OCI-LY1 (cell line): ENCODE measurements around the gene CAT.

Experiments used
- H2AFZ ChIP-seq: fragments of 200-600 bp; sonication (generic), shearing (Covaris generic); 2 replicates; pipeline ENCODE4 v1.6.0; 2014; ENCODE audit warnings: antibody characterized with exemption, mild to moderate bottlenecking, low read length
- H3F3A ChIP-seq: fragments of 200-600 bp; sonication (generic), shearing (Covaris generic); 2 replicates; pipeline ENCODE4 v1.6.0; 2014; ENCODE audit warnings: mild to moderate bottlenecking, antibody characterized with exemption, low read length, moderate library complexity; ENCODE audit not compliant: insufficient read depth
- H3K27ac ChIP-seq: fragments of 200-600 bp; sonication (generic); 2 replicates; pipeline ENCODE4 v1.5.1; 2014; ENCODE audit warnings: low read length, mixed run types, mild to moderate bottlenecking, low read depth; ENCODE audit not compliant: poor library complexity, severe bottlenecking
- H3K27me3 ChIP-seq: fragments of 200-600 bp; sonication (generic); 2 replicates; pipeline ENCODE4 v1.6.0; 2014; ENCODE audit warnings: antibody characterized with exemption, mild to moderate bottlenecking, low read length, moderate library complexity; ENCODE audit not compliant: insufficient read depth
- H3K36me3 ChIP-seq: fragments of 200-600 bp; sonication (generic); 2 replicates; pipeline ENCODE4 v1.6.1; 2014; ENCODE audit warnings: mild to moderate bottlenecking, antibody characterized with exemption, low read length, moderate library complexity, mixed read lengths; ENCODE audit not compliant: insufficient read depth
- H3K4me1 ChIP-seq: fragments of 200-600 bp; sonication (generic); 2 replicates; pipeline ENCODE4 v1.5.1; 2014; ENCODE audit warnings: mild to moderate bottlenecking, low read length, moderate library complexity; ENCODE audit not compliant: insufficient read depth, severe bottlenecking
- H3K4me2 ChIP-seq: fragments of 200-600 bp; sonication (generic), shearing (Covaris generic); 2 replicates; pipeline ENCODE4 v1.6.1; 2014; ENCODE audit warnings: low read length
- H3K4me3 ChIP-seq: fragments of 200-600 bp; sonication (generic); 2 replicates; pipeline ENCODE4 v1.5.1; 2014; ENCODE audit warnings: low read length, low read depth, mild to moderate bottlenecking, mixed read lengths; ENCODE audit not compliant: poor library complexity, severe bottlenecking
- H3K79me2 ChIP-seq: fragments of 200-600 bp; shearing (Covaris generic); 2 replicates; pipeline ENCODE4 v1.6.1; 2016; ENCODE audit warnings: mixed run types, low read length, mixed read lengths; ENCODE audit not compliant: insufficient read depth
- H3K9ac ChIP-seq: fragments of 200-600 bp; sonication (generic), shearing (Covaris generic); 2 replicates; pipeline ENCODE4 v1.6.1; 2014; ENCODE audit warnings: mild to moderate bottlenecking, low read length, mixed read lengths
- H3K9me2 ChIP-seq: fragments of 200-600 bp; sonication (generic), shearing (Covaris generic); 2 replicates; pipeline ENCODE4 v1.6.1; 2014; ENCODE audit warnings: low read depth, mild to moderate bottlenecking, low read length, mixed read lengths
- H3K9me3 ChIP-seq: fragments of 200-600 bp; shearing (Covaris generic); 2 replicates; pipeline ENCODE4 v1.6.1; 2014; ENCODE audit warnings: low read length, mixed read lengths
- H4K20me1 ChIP-seq: fragments of 200-600 bp; sonication (generic), shearing (Covaris generic); 2 replicates; pipeline ENCODE4 v1.6.0; 2016; ENCODE audit warnings: mild to moderate bottlenecking, low read length; ENCODE audit not compliant: insufficient read depth
- EZH2 ChIP-seq: fragments of 200-600 bp; sonication (generic), shearing (Covaris generic); IDR thresholded peaks from 2 replicates; pipeline ENCODE4 v1.8.0; 2017; ENCODE audit warnings: borderline replicate concordance, mixed run types, mild to moderate bottlenecking, antibody characterized with exemption, low read length, moderate library complexity, mixed read lengths
- TF ChIP-seq, protein P1 (sequence below): fragments of 200-600 bp; sonication (generic), shearing (Covaris generic); IDR thresholded peaks from 2 replicates; pipeline ENCODE4 v1.5.1; 2017; ENCODE audit warnings: mild to moderate bottlenecking, antibody characterized with exemption, low read length, moderate library complexity, mixed read lengths

Gene CAT

DNA sequence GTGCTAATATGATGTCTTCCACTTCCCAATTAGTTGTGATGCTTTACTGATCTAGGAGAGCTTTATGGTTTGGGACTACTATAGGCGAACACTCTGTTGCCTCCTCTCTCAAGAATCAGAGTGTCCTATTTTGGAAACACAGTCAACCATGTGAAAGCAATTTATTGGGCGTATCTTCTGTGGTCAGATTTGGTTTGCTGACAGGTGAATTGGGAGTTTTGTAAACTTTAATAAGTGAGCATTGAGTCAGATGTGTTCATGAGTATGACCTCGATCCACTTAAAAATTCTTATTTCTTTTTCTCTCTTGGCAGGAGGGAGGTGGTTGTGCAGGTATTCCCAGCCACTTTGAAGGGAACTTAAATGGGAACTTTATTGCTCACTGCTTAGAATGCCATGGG is 4.4 kb downstream of the CAT start:
- no peak overlapping the region for H3K9ac ChIP-seq
- no peaks in the 10 kb centered on the region for H4K20me1 ChIP-seq
- no peak overlapping the region for H3K27ac ChIP-seq
- no peak overlapping the region for H2AFZ ChIP-seq
- H3K9me2 ChIP-seq: no peaks in the 10 kb centered on the region
- peaks cover 3% of the 10 kb centered on the region; the same call in 1 of the 2 replicates for H3K79me2 ChIP-seq
- peaks cover 18% of the 10 kb centered on the region for H3K4me1 ChIP-seq
- H3K4me2 ChIP-seq: no peak overlapping the region
- H3K27me3 ChIP-seq: no peaks in the 10 kb centered on the region
- H3F3A ChIP-seq: no peaks in the 10 kb centered on the region
- peaks cover 14% of the 10 kb centered on the region; the same call in 1 of the 2 replicates for H3K36me3 ChIP-seq
- H3K9me3 ChIP-seq: no peaks in the 10 kb centered on the region
- no peak overlapping the region for H3K4me3 ChIP-seq
- no peak for TF ChIP-seq EZH2
- TF ChIP-seq, protein P1, sequence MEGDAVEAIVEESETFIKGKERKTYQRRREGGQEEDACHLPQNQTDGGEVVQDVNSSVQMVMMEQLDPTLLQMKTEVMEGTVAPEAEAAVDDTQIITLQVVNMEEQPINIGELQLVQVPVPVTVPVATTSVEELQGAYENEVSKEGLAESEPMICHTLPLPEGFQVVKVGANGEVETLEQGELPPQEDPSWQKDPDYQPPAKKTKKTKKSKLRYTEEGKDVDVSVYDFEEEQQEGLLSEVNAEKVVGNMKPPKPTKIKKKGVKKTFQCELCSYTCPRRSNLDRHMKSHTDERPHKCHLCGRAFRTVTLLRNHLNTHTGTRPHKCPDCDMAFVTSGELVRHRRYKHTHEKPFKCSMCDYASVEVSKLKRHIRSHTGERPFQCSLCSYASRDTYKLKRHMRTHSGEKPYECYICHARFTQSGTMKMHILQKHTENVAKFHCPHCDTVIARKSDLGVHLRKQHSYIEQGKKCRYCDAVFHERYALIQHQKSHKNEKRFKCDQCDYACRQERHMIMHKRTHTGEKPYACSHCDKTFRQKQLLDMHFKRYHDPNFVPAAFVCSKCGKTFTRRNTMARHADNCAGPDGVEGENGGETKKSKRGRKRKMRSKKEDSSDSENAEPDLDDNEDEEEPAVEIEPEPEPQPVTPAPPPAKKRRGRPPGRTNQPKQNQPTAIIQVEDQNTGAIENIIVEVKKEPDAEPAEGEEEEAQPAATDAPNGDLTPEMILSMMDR: no peak

DNA sequence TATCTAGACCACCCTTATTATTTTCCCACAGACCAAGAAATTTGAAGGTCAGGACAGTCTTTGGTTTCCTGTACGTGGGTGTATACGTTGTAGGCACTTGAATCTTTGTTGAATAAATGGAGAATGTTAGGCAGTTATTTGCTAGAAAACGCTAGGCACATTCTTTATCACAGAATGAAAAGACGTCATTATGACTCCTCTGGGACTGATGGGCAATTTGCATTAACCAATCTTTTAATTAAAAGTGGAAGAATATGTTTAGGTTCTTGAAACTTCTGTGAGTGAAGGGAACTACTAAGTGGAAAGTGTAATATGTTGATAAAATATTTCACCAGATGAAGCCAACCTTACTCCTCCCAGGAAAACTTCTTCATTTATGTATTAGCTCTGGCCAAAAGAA is 5.7 kb downstream of the CAT start:
- Histone ChIP-seq H3K79me2 (peaks cover 2% of the 10 kb centered on the region; the same call in 1 of the 2 replicates), H3K9ac (no peak overlapping the region), H3K27ac (no peak overlapping the region), H3K27me3 (no peaks in the 10 kb centered on the region), H4K20me1 (no peaks in the 10 kb centered on the region), H3K4me1 (peaks cover 22% of the 10 kb centered on the region), H3K4me2 (no peak overlapping the region), H3K36me3 (peaks cover 15% of the 10 kb centered on the region), H3K9me3 (no peaks in the 10 kb centered on the region), H2AFZ (no peak overlapping the region), H3F3A (no peaks in the 10 kb centered on the region), H3K4me3 (no peak overlapping the region), H3K9me2 (no peaks in the 10 kb centered on the region)
- TF ChIP-seq, protein P1: no peak
- no peak for TF ChIP-seq EZH2

DNA sequence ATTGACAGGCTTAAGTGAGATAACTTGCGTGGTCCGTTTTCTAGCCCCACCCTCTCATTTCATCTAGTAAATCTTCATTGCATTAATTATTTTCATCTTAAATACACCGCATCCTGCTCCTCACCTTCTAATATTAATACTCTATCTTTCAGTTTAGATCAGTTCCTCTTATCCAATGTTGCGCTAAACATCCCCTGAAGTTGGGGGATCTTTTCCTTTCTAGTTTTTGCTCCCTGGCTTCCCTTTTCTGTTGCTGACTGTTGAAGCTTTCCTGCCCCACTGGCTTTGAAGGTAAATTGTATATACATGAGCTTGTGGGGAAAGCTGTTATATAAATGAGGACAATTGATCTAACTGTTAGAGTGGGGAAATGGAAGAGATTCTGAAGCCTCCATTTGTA is 7.2 kb downstream of the CAT start:
- H3K4me2 ChIP-seq: no peak overlapping the region
- no peaks in the 10 kb centered on the region for H3K9me2 ChIP-seq
- H3K27me3 ChIP-seq: no peaks in the 10 kb centered on the region
- no peak overlapping the region for H3K4me3 ChIP-seq
- H3K36me3 ChIP-seq: peaks cover 28% of the 10 kb centered on the region
- TF ChIP-seq EZH2: no peak
- TF ChIP-seq, protein P1: no peak
- no peaks in the 10 kb centered on the region for H3F3A ChIP-seq
- H4K20me1 ChIP-seq: no peaks in the 10 kb centered on the region
- peaks cover 13% of the 10 kb centered on the region for H3K4me1 ChIP-seq
- no peak overlapping the region for H2AFZ ChIP-seq
- H3K27ac ChIP-seq: no peak overlapping the region
- no peaks in the 10 kb centered on the region for H3K9me3 ChIP-seq
- no peak overlapping the region for H3K9ac ChIP-seq
- H3K79me2 ChIP-seq: no peaks in the 10 kb centered on the region; the same call in 1 of the 2 replicates
